ENCODE data around the gene HOXD9.

DNA sequence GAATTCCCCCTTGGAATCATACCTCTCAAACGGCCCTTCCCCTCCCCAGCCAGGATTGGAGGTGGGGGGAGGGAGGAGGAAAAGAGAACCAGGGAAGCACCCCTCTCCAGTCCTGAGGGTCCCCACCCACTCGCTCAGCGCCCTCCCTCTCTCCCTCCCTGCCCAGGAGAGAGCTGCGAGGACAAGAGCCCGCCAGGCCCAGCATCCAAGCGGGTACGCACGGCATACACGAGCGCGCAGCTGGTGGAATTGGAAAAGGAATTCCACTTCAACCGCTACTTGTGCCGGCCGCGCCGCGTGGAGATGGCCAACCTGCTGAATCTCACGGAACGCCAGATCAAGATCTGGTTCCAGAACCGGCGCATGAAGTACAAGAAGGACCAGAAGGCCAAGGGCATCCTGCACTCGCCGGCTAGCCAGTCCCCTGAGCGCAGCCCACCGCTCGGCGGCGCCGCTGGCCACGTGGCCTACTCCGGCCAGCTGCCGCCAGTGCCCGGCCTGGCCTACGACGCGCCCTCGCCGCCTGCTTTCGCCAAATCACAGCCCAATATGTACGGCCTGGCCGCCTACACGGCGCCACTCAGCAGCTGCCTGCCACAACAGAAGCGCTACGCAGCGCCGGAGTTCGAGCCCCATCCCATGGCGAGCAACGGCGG, 49.0 kb downstream of the HOXD9 start:
- TF ChIP-seq POLR2A (IDR thresholded peaks at IDR 0.05) (no peak), POLR2AphosphoS5 (IDR thresholded peaks at IDR 0.05) (no peak), EP300 (IDR thresholded peaks at IDR 0.05) (no peak)
- TF ChIP-seq, protein P1, sequence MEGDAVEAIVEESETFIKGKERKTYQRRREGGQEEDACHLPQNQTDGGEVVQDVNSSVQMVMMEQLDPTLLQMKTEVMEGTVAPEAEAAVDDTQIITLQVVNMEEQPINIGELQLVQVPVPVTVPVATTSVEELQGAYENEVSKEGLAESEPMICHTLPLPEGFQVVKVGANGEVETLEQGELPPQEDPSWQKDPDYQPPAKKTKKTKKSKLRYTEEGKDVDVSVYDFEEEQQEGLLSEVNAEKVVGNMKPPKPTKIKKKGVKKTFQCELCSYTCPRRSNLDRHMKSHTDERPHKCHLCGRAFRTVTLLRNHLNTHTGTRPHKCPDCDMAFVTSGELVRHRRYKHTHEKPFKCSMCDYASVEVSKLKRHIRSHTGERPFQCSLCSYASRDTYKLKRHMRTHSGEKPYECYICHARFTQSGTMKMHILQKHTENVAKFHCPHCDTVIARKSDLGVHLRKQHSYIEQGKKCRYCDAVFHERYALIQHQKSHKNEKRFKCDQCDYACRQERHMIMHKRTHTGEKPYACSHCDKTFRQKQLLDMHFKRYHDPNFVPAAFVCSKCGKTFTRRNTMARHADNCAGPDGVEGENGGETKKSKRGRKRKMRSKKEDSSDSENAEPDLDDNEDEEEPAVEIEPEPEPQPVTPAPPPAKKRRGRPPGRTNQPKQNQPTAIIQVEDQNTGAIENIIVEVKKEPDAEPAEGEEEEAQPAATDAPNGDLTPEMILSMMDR (IDR thresholded peaks at IDR 0.05), result no peak

Measured in stomach (tissue), 4 donors.